ENCODE results near the gene ZPR1.
"Not testable (repeated sequence)": the region's sequence is repeated elsewhere in the genome, so short reads cannot be mapped to it uniquely, and the experiment has no call there.

The ZPR1 gene

DNA sequence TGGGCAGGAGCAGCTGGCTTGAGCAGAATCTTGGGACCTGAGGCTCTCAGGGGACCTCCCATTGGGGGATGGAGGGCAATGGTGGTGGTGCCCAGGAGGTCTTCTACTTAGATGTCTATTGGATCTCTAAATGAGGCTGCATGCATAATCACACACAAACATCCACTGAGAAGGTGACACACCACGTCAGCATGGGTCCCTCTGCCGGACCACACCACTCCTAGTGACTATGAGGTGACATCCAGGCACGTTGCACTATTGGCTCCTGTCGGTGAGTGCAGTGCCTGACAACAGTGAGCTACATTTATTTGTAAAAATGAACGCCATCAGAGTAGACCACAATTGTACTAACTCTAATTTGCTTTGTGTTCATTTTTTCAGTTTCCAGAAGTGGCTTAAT, 37.6 kb upstream of the ZPR1 start:
- no peak for DNase-seq (ENCODE audit: low read depth, low spot score)

DNA sequence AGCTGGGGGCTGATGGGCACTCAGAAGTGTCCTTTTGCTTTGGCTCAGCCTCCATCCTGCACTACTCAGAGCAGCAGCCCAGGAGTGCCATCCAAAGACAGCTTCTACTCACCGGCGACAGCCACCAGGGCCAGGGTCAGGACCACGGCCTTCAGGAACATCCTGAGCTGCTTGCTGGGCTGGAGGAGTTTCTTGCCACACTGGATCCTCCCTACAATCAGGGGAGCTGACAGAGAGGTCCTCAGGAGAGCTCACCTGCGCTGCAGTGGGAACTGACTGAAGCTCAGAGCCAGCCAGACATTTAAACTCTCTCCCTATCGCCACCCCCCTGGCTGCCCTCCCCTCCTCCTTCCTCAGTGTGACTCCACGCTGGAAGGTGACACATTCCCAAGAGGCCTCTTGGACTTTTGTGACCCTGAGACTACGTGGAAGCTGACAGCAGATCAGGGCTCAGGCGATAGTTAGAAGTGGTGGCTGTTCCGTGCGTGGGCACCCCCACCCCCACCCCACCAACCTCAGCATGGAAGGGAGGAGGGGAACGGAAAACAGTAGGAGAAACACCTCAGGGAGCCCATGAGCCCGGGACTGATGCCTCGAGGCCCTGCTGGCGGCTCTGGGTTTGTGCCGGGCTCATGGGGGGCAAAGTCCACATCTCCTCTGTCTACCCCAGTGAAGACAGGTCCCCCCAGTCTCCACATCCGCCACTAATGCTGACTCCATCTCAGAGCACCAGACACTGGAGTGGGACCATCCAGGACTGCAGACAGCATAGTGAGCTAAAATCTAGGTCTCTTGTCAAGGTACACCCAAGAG, 35.4 kb upstream of the ZPR1 start, which contains the start of gene APOA4:
TSS of gene APOA4 (minus strand) at position 274 of the 813 bp plus-strand sequence. CDS start at position 161, 113 bp downstream.
- no peak for DNase-seq (ENCODE audit: low read depth, low spot score)

DNA sequence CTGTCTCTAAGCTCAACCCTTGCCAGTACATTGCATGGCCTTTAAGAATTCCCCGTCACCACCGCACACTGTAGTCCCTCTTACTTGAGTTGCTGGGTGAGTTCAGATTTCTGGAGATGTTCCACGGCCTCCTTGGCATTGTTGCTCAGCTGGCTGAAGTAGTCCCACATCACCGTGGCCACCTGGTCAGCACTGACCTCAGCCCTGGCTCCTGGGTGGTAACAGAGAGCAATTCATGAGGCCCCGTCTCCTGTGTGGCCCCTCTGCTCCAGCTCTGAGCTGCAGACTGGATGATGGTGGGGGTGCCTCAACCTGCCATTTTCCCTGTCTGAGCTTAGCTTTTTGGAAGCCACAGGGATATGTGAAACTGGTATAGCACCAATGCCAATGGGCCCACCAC, 34.8 kb upstream of the ZPR1 start:
- DNase-seq (ENCODE audit: low read depth, low spot score), result no peak

DNA sequence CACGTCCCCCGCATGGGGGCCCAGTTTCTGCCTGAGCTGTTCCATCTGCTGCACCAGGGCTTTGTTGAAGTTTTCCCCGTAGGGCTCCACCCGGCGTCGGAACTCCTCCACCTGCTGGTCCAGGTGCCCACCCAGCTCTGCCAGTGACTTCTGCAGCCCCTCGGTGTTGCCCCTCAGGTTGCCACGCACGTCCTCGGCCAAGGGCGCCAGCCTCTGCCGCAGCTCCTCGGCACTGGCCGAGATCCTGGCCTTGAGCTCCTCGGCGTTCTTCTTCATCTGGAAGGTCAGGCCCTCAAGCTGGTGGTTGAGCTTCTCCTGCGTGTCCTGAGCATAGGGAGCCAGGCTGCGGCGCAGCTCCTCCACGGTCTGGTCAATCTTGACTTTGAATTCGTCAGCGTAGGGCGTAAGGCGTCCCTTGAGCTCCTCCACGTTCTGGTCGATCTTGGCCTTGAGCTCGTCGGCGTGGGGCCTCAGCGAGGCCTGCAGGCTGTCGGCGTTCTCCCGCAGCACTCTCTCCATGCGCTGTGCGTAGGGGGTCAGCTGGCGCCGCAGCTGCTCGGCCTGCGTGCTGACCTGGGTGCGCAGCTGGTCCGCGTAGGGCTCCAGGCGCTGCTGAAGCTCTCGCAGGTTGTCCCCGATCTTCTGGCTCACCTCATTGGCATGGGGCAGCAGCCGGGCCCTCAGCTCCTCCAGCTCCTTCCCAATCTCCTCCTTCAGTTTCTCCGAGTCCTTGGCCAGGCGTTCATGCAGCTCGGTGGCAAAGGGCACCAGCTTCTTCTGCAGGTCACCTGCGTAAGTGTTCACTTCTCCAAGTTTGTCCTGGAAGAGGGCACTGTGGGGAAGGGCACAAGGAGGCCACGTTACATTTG, 33.5 kb upstream of the ZPR1 start:
- DNase-seq (ENCODE audit: low read depth, low spot score), result no peak

DNA sequence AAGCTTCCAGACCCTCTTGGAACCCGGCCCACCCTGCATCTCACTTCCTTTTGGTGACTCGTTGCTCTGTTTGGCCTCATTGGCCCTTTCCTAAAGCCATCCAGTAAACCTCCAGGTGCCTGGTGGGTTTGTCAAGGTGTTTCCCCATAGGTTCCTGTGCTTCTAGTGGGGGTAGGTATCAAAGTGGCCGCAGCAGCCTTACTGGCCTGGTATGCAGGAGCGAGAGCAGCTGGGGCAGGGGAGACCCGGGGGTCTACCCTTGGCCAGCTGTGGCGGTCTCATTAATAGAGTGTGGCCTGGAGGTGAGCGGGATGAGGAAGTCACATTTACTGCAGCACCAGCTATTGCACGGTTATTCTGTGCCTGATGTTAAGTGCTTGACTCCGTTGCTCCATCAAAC, 31.2 kb upstream of the ZPR1 start:
- no peak for DNase-seq (ENCODE audit: low read depth, low spot score)

DNA sequence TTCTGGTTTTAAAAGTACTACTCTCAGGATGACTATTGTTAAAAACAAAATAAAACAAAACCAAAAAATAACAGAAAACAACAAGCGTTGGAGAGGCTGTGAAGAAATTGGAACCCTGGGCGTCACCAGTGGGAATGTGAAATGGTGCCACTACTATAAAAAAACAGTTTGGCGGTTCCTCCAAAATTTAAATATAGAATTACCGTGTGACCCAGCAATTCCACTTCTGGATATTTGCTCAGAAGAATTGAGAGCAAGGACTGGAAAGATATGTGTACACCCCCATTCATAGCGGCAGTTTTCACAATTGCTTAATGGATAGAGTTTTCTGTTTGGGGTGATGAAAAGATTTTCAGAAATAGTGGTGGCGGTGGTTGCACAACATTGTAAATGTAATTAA, 26.7 kb upstream of the ZPR1 start:
- no peak for DNase-seq (ENCODE audit: low read depth, low spot score)

DNA sequence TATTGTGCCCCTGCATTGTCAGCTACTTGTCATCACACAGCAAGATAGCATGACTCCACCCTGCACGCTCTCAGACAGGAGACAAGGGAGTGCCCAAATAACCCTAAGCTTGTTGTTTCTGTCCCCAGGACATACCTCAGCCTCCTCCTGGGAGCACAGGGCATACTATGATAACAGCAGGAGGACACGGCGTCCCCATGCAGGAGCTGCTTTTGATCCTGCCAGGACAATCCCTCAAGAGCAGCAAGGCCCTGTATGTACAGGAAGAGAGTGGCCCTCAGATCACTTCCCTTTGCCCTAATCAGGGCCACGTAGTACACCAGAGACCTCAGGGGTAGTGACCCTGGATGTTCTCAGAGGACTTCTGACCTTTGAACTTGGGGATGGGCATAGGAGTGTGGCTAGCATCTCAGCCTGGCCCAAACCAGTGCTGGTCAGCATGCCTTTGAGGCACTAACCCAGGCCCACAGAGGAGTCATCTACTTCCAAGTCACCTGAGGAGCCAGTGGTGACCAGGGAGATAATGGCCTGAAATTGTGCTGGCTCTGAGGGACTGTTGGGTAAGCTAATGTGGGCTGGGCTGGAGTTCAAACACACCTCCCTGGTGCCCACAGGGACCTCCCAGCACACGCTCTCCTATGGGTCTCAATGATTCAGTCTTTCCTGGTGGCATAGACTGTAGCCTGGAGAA, 26.1 kb upstream of the ZPR1 start:
- no peak for DNase-seq (ENCODE audit: low read depth, low spot score)

DNA sequence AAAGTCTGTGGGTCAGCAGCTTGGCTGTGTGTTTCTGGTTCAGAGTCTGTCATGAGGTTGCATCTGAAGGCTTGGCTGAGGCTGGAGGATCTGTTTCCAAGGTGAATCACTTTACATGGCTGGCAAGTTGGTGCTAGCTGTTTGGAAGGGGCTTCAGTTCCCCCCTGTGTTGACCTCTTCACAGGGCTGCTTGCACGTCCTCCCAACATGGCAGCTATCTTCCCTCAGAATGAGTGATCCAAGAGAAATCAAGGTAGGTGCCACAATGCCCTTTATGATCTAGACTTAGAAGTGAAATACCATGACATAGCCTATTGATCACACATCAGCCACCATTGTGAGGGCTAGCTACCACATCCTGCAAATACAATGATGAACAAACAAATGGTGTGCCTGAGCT, 25.3 kb upstream of the ZPR1 start:
- no peak for DNase-seq (ENCODE audit: low read depth, low spot score)

DNA sequence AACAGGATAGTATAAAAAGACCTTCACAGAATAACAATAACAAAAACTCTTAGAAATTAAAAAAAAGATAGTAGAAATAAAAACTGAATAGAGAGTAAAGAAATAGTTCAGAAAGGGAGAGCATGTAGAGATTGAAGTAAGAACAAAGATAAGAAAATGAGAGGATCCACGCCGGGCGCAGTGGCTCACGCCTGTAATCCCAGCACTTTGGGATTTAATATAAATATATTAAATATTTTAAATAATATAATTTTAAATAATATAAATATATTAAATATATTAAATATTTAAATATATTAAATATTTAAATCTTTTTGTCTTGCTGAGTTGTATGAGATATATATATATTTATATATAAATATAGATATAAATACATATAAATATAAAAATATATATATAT, 24.3 kb upstream of the ZPR1 start:
- no peak for DNase-seq (ENCODE audit: low read depth, low spot score)

DNA sequence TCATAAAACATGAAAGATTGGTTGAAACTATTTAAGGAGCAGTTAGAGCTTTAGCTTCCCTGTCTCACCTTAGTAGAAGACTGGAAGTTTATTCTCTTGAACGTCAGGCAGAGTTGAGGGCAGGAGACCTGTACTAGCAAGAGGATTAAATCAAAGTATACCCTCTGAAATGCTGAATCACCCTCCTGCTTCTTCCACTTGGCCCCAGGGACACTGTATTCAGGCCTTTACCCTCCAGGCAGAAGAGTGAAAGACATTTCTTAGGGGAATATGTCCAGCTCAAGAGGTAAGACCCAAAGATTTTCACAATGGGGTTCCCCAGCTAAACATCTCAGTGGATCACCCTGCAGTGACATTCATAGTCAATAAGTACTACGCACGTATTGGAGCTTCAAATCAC, 23.4 kb upstream of the ZPR1 start:
- DNase-seq (ENCODE audit: low read depth, low spot score), result no peak

DNA sequence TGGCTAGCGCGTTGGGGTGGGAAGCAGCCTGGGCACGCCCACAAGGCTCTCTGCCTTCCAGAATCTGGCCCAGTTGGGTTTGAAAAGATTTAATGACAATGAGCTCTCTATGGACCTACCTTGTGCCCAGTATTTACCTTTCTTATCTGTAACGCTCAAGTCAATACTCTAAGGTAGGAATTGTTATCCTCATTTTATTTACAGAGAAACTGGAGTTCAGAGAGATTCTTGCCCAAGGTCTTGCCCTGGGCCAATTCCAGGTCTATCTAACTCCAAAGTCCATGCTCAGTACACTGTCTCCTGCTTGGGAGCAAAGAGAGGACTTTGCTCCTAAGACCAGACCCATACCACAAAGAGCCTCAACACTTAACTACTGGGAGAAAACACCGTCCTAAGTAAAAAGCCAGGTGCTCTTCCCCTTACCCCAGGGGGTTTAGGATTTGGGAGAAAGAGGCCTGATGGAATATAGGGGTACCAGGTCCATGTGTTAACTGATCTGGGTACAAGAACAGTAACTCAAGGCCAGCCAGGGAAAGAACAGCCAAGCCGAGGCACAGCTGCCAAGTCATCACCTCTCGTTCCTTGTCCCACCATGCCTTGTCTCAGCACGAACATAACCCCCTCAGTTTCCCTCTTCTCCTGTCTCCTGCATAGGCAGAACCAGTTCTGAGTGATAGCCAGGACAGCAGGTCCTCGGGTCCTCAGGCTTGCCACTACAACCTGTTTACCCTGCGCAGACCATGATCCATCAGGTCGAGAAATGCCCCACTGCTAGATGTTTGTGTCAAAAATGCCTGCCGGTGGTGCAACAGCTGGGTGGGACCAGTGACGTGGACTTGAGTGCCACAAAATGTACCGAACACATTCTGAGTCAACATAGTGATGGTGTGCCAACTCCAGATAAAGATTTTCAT, 20.7 kb upstream of the ZPR1 start:
- DNase-seq (ENCODE audit: low read depth, low spot score), result no peak

DNA sequence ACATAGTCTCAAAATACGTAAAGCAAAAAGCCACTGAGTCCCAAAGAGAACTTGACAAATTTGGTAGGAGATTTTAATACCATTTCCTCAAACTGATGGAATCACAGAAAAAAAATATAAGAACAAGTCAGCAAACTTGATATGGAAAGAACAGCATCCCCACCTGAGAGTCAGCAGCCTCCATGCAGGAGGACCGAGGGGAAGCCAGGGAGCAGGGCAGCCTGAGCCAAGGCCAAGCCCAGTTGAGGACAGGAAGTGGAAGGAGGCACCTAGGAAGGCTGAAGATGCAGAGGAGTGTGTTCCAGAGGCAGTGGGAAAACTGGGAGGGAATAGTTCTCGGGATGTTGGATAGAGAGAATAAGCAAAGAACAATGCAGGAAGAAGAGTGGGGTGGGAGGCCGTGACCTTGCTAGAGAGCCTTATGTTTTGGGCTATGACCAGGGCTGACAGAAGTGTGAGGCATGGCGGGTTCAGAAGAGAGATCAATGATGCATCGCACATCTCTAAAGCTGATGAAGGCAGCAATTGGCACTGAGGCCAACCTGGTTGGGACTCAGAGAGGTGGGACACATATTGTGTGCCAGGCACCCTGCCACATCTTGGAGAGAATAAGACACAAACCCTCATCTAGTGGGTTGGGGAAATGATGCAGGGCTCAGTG, 19.9 kb upstream of the ZPR1 start:
- DNase-seq (ENCODE audit: low read depth, low spot score), result no peak

DNA sequence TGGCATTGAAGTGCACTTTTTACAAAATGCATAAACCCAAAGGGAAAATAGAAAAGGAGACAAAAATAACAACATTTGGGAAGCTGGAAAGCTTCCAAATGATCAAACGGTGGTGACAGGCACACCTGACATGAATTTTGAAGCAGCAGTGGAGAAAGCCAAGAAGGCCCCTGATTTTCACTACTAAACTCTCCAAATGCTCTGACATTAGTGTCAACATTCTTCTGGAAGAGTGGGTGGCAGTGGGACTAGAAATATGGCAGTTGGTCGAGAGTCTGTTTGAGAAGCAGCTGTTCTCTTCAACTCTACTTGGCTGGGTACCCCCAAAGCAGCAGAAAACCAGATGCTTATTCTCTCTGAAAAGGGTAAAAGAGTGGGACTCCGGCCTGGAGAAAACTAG, 16.2 kb upstream of the ZPR1 start:
- DNase-seq (ENCODE audit: low read depth, low spot score), result no peak

DNA sequence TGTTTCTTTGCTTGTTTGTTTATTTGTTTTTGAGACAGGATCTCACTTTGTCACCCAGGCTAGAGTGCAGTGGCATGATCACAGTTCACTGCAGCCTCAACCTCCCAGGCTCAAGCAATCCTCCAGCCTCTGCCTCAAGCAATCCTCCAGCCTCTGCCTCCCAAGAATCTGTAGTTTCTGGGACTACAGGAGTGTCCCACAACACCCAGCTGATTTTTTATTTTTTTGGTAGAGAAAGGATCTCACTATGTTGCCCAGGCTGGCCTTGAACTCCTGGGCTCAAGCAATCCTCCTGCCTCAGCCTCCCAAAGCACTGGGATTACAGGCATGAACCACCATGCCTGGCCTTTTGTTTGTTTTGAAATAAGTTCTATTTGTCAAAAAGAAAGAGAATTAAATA, 13.8 kb upstream of the ZPR1 start:
- DNase-seq (ENCODE audit: low read depth, low spot score), result not testable (repeated sequence)

DNA sequence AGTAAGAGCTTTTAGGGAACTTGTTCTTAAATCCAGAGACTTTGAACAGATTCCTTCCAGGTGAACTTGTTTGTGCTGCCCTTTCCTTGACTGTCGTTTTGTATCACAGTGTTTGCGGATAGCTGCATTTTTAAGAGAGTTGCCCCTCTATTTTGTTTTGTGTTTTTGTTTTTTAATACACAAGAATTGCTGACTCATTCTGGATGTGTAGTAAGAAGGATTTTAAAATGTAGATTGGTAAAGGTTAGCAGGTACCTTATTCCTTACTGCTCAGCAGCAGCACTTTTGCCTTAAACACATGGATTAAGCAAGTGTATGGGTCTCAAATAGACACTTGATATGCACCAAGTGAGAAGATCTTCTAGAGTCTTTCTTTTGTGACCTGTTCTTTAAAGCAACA, 12.8 kb upstream of the ZPR1 start:
- DNase-seq (ENCODE audit: low read depth, low spot score), result no peak

DNA sequence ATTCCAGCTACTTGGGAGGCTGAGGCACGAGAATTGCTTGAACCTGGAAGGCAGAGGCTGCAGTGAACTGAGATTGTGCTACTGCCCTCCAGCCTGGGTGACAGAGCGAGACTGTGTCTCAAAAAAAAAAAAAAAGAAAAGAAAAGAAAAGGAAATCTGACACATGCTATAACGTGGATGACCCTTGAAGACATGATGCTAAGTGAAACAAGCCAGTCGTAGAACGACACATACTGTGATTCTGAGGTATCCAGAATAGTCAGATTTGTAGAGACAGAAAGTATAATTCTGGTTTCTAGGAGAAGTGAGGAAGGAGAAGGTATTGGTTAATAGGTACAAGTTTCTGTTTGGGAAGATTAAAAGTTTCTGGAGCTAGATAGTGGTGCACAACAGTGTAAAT, 10.5 kb upstream of the ZPR1 start:
- no peak for DNase-seq (ENCODE audit: low read depth, low spot score)

DNA sequence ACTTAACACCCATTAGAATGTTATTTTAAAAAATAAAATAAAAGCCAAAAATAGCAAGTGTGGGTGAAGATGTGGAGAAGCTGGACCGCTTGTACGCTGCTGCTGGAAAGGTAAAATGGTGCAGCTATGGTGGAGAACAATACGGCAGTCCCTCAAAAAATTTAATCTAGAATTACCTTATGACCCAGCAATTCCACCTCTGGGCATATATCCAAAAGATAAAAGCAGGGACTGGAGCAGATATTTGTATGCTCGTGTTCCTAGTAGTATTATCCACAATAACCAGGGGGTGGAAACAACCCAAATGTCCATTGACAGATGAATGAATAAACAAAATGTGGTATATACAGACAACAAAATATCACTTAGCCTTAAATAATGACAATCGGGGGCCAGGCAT, 10.0 kb upstream of the ZPR1 start:
- no peak for DNase-seq (ENCODE audit: low read depth, low spot score)

DNA sequence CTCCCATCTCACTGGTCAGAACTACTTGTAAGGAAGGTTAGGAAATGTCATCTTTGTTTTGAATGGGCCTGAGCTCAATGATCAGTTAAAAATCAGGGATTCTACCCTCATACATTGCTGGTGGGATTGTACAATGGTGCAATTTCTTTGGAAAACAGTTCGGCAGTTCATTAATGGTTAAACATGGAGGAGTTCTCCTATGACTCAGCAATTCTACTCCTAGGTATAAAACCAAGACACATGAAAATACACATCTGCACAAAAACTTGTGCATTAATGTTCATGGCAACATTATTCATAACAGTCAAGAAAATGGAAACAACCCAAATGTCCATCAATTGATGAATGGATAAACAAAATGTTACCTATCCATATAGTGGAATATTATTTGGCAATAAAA, 8.7 kb upstream of the ZPR1 start:
- DNase-seq (ENCODE audit: low read depth, low spot score), result no peak

DNA sequence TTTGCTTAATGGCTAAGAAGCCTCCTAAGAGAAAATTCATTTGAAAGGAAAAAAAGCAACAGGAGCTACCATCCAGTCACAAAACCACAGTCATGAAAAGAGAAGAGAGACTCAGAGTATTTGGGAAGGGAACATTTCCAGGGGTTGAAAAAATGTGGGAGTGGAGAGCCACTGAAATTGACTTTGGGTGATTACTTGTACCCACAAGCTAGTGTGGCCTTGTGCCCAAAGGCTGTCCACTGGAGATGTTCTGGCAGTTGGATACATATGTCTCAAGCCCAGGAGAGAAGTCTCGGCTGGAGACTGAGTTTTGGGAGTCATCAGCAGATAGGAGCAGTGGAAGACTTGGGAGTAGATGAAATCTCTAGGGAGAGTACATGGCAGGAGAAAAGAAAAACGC, 7.0 kb upstream of the ZPR1 start:
- no peak for DNase-seq (ENCODE audit: low read depth, low spot score)

DNA sequence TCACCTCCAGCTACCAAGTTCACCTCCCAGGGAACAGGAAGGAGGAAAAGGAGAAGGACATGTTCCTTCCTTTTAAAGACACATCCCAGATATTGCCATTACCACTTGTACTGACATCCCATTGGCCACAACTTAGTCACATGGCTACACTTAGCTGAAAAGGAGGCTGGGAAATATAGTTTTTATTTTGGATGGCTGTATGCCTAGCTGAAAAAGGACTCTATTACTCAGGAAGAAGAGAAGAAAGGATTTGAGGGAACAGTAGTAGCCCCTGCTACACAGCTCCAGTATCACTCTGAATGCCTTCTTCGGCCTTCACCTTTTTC, 5.9 kb upstream of the ZPR1 start:
- no peak for DNase-seq (ENCODE audit: low read depth, low spot score)

All from activated CD4-positive, CD25-positive, alpha-beta regulatory T cell treated with anti-CD3 and anti-CD28 coated beads, Interleukin-2, amount 50 U/mL, for 16 hours (primary cell).